Endodermal cell (in vitro differentiated cells): Measurements from ENCODE around the gene PLEKHG4B. TPM values are rescaled to one million over a fixed set of nuclear protein-coding genes. Genes with fewer than 3 reads are reported as not detected.

ENCODE experiments used
- DNase-seq: peaks from one replicate; pipeline ENCODE4 v3.0.0-alpha.2; 2017
- H3K27ac ChIP-seq: 2 replicates; pipeline ENCODE4 v1.5.1; 2013; ENCODE audit warnings: mild to moderate bottlenecking, low read depth, low read length, moderate library complexity
- H3K27me3 ChIP-seq: 2 replicates; pipeline ENCODE4 v1.6.1; 2013; ENCODE audit warnings: mild to moderate bottlenecking, low read length, moderate library complexity; ENCODE audit not compliant: insufficient read depth, control insufficient read depth, poor library complexity, severe bottlenecking
- H3K36me3 ChIP-seq: 2 replicates; pipeline ENCODE4 v1.7.0; 2013; ENCODE audit warnings: mild to moderate bottlenecking, low read length, moderate library complexity; ENCODE audit not compliant: control insufficient read depth, insufficient read depth
- H3K4me1 ChIP-seq: one replicate; pipeline ENCODE4 v1.7.0; 2013; ENCODE audit warnings: low read length; ENCODE audit not compliant: control insufficient read depth, insufficient read depth
- H3K4me3 ChIP-seq: 2 replicates; pipeline ENCODE4 v1.5.1; 2013; ENCODE audit warnings: mild to moderate bottlenecking, low read length, moderate library complexity
- H3K9ac ChIP-seq: 2 replicates; pipeline ENCODE4 v1.6.1; 2013; ENCODE audit warnings: mild to moderate bottlenecking, low read length, moderate library complexity; ENCODE audit not compliant: poor library complexity, severe bottlenecking; ENCODE audit errors: extremely low read depth
- H3K9me3 ChIP-seq: 2 replicates; pipeline ENCODE4 v1.6.1; 2013; ENCODE audit warnings: mild to moderate bottlenecking, low read length, moderate library complexity; ENCODE audit not compliant: control insufficient read depth
- H3K27ac Mint-ChIP-seq: 2 replicates; pipeline ENCODE4 v1.8.0; 2020; ENCODE audit warnings: mixed read lengths
- H3K27me3 Mint-ChIP-seq: 2 replicates; pipeline ENCODE4 v1.8.0; 2021; ENCODE audit warnings: mild to moderate bottlenecking, mixed read lengths; ENCODE audit not compliant: insufficient read depth
- H3K36me3 Mint-ChIP-seq: 2 replicates; pipeline ENCODE4 v1.8.0; 2020; ENCODE audit warnings: low read depth, mixed read lengths
- H3K4me1 Mint-ChIP-seq: 2 replicates; pipeline ENCODE4 v1.8.0; 2020; ENCODE audit warnings: mixed read lengths
- H3K4me3 Mint-ChIP-seq: 2 replicates; pipeline ENCODE4 v1.8.0; 2020; ENCODE audit warnings: mild to moderate bottlenecking, moderate library complexity, mixed read lengths
- H3K9me3 Mint-ChIP-seq: 2 replicates; pipeline ENCODE4 v1.8.0; 2020; ENCODE audit warnings: mild to moderate bottlenecking, mixed read lengths
- CTCF ChIP-seq: fragments of 200-600 bp; sonication (generic); conservative IDR thresholded peaks from 2 replicates; pipeline ENCODE4 v1.5.0; 2021; ENCODE audit warnings: antibody characterized with exemption, mild to moderate bottlenecking
- WGBS, 2 experiments: methylation state at CpG; one replicate each; pipeline versions ENCODE4 v1.1.5 to v1.1.7; 2013; ENCODE audit warnings: missing lambda C conversion rate in 2 of 2, mixed read lengths in 1 of 2; ENCODE audit not compliant: insufficient coverage in 1 of 2, insufficient read length in 1 of 2; 5-methylcytosine and 5-hydroxymethylcytosine counted together
- total RNA-seq, 2 donors: library from RNA; stranded (reverse); fragmentation: NEBNext Ultra II Directional in 1 of 2; extraction: Animal tissue kit (Norgen Biotek cat#: 25700) in 1 of 2; gene quantifications; 2 replicates in 1 of 2; 3 replicates in 1 of 2; pipeline ENCODE4 v1.2.1, GENCODE V29; 2021

The PLEKHG4B gene
- total RNA-seq, 2 donors from 2014 or later, result 16.3 to 22.8 TPM

GRCh38 chr5:93221-93980 is 1.4 kb downstream of the PLEKHG4B start:
- no peaks in the 10 kb centered on the region for H3K36me3 ChIP-seq
- peaks cover 3% of the 10 kb centered on the region for H3K9me3 ChIP-seq
- peak overlapping the region; percentile 67 for H3K4me3 Mint-ChIP-seq
- no peaks in the 10 kb centered on the region for H3K4me1 ChIP-seq
- H3K27me3 Mint-ChIP-seq, result peaks cover 93% of the 10 kb centered on the region
- H3K4me3 ChIP-seq, result peak overlapping the region; percentile 72
- no peak overlapping the region for H3K27ac ChIP-seq
- H3K36me3 Mint-ChIP-seq, result peaks cover 26% of the 10 kb centered on the region
- DNase-seq, result no peak
- H3K9me3 Mint-ChIP-seq, result no peaks in the 10 kb centered on the region
- H3K9ac ChIP-seq, result peak overlapping the region; percentile 18
- no peak overlapping the region for H3K27ac Mint-ChIP-seq
- TF ChIP-seq CTCF, result no peak
- H3K27me3 ChIP-seq, result peaks cover 94% of the 10 kb centered on the region
- WGBS, 2 experiments, result 90 to 94% methylated on average over 13 to 15 of the region's 15 CpGs
- peaks cover 8% of the 10 kb centered on the region for H3K4me1 Mint-ChIP-seq

DNA sequence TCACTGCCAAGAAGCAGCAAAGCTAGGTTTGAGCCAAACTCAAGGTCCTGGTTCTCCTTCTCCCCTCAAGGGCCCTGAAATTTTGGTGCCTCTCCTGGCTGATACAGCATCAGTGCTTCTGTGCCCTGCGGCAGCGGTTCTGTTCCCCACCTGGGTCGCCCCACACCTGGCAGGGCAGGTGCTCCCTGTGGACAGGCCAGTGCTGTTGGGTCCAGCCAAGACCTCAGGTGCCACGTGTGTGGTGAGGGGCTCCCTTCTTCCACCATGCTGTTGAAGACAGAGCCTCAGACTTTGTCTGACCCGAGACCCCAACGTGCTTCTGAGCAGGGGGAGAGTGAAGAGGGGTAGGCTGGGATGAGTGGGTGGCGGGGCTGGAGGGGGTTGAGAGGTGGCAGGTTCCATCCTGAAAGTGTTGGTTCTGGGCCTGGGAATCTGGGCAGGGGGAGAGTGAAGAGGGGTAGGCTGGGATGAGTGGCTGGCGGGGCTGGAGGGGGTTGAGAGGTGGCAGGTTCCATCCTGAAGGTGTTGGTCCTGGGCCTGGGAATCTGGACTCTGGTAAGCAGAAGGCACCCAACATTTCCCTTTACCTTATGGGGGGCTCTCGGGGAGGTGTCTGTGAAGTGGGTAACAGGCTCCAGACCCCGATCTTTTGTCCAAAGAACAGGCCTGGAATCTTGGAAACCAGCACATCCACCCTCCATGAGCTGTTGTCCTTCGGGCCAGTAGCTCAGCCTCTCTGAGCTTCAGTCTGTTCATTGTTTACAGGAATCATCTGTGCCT is 2.3 kb downstream of the PLEKHG4B start:
- Mint-ChIP-seq H3K27me3 (peaks cover 91% of the 10 kb centered on the region), H3K4me1 (peaks cover 8% of the 10 kb centered on the region), H3K36me3 (peaks cover 26% of the 10 kb centered on the region), H3K9me3 (no peaks in the 10 kb centered on the region), H3K4me3 (no peak overlapping the region), H3K27ac (no peak overlapping the region)
- no peak for TF ChIP-seq CTCF
- WGBS, 2 experiments, result 82 to 86% methylated on average over 6 to 11 of the region's 11 CpGs
- Histone ChIP-seq H3K27me3 (peaks cover 87% of the 10 kb centered on the region), H3K9ac (no peak overlapping the region), H3K27ac (no peak overlapping the region), H3K4me1 (no peaks in the 10 kb centered on the region), H3K4me3 (no peak overlapping the region), H3K36me3 (no peaks in the 10 kb centered on the region), H3K9me3 (peaks cover 5% of the 10 kb centered on the region)
- DNase-seq, result no peak

DNA sequence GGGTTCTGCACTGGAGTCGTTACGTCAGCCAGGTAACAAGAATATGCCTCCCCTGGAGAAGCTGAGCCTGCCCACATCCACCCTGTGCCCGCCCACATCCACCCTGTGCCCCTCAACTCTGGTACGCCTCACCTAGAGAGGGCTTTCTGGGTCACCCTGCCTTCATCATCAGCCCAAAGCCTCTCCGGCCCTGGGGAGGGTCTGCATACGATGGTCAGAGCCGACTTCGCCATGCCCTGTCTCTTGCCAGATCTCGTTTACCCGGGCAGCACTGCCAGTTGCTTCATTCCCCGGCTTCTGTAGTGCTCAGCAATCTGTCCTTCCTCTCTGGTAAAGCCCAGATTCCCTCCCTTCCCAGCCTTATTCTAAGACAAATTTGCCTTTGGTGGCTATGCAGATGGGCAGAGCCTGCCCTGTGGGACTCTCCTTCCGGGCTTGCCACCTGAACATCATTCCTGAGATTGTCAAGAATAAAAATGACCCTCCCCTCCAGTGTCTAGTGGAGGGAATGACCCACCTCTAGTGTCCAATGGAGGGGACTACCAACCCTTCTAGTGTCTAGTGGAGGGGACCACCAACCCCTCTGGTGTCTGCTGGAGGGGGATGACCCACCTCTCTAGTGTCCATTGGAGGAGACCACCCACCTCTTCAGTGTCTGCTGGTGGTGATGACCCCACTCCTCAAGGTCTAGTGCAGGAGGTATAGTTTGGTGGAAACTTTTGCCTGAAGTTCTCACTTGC is 3.4 kb downstream of the PLEKHG4B start:
- Mint-ChIP-seq H3K36me3 (peaks cover 26% of the 10 kb centered on the region), H3K4me1 (peaks cover 12% of the 10 kb centered on the region), H3K27me3 (peaks cover 88% of the 10 kb centered on the region), H3K9me3 (peaks cover 4% of the 10 kb centered on the region), H3K27ac (no peak overlapping the region), H3K4me3 (no peak overlapping the region)
- no peak overlapping the region for H3K9ac ChIP-seq
- no peak overlapping the region for H3K27ac ChIP-seq
- peaks cover 15% of the 10 kb centered on the region for H3K9me3 ChIP-seq
- H3K27me3 ChIP-seq, result peaks cover 88% of the 10 kb centered on the region
- DNase-seq, result no peak
- H3K4me1 ChIP-seq, result no peaks in the 10 kb centered on the region
- no peaks in the 10 kb centered on the region for H3K36me3 ChIP-seq
- H3K4me3 ChIP-seq, result no peak overlapping the region
- 95 to 97% methylated on average over 11 to 12 of the region's 12 CpGs for WGBS, 2 experiments
- TF ChIP-seq CTCF, result no peak
